ENCODE data around the gene CFDP1.

CFDP1 gene

GRCh38 chr16:75376475-75377161 lies 56.7 kb downstream of the CFDP1 start:
- TF ChIP-seq GATA2 (IDR thresholded peaks at IDR 0.05; ENCODE audit: low read depth, low read length) (no peak), GATA3 (IDR thresholded peaks at IDR 0.05; ENCODE audit: low read depth, low read length) (no peak)

GRCh38 chr16:75374388-75374787 lies 58.9 kb downstream of the CFDP1 start:
- no peak for TF ChIP-seq GATA3 (IDR thresholded peaks at IDR 0.05; ENCODE audit: low read depth, low read length)
- TF ChIP-seq GATA2 (IDR thresholded peaks at IDR 0.05; ENCODE audit: low read depth, low read length): no peak

GRCh38 chr16:75372236-75372856 lies 61.0 kb downstream of the CFDP1 start:
- TF ChIP-seq GATA2 (IDR thresholded peaks at IDR 0.05; ENCODE audit: low read depth, low read length): no peak
- no peak for TF ChIP-seq GATA3 (IDR thresholded peaks at IDR 0.05; ENCODE audit: low read depth, low read length)

- TF ChIP-seq GATA3 (IDR thresholded peaks at IDR 0.05; ENCODE audit: low read depth, low read length): no peak
- TF ChIP-seq GATA2 (IDR thresholded peaks at IDR 0.05; ENCODE audit: low read depth, low read length): no peak
These were observed 62.1 kb downstream of the CFDP1 start for GRCh38 chr16:75371171-75371570.

- TF ChIP-seq GATA2 (IDR thresholded peaks at IDR 0.05; ENCODE audit: low read depth, low read length) (no peak), GATA3 (IDR thresholded peaks at IDR 0.05; ENCODE audit: low read depth, low read length) (no peak)
These were observed 69.0 kb downstream of the CFDP1 start for GRCh38 chr16:75364286-75364791.

GRCh38 chr16:75362846-75363245 lies 70.5 kb downstream of the CFDP1 start:
- TF ChIP-seq GATA3 (IDR thresholded peaks at IDR 0.05; ENCODE audit: low read depth, low read length): no peak
- no peak for TF ChIP-seq GATA2 (IDR thresholded peaks at IDR 0.05; ENCODE audit: low read depth, low read length)

GRCh38 chr16:75361936-75362335 lies 71.4 kb downstream of the CFDP1 start:
- TF ChIP-seq GATA2 (IDR thresholded peaks at IDR 0.05; ENCODE audit: low read depth, low read length) (no peak), GATA3 (IDR thresholded peaks at IDR 0.05; ENCODE audit: low read depth, low read length) (no peak)

GRCh38 chr16:75354170-75354569 lies 79.1 kb downstream of the CFDP1 start:
- TF ChIP-seq GATA3 (IDR thresholded peaks at IDR 0.05; ENCODE audit: low read depth, low read length): no peak
- TF ChIP-seq GATA2 (IDR thresholded peaks at IDR 0.05; ENCODE audit: low read depth, low read length): no peak

- TF ChIP-seq GATA2 (IDR thresholded peaks at IDR 0.05; ENCODE audit: low read depth, low read length): no peak
- TF ChIP-seq GATA3 (IDR thresholded peaks at IDR 0.05; ENCODE audit: low read depth, low read length): no peak
These were observed 82.1 kb downstream of the CFDP1 start for GRCh38 chr16:75351183-75351582.

GRCh38 chr16:75345711-75346110 lies 87.6 kb downstream of the CFDP1 start:
- TF ChIP-seq GATA2 (IDR thresholded peaks at IDR 0.05; ENCODE audit: low read depth, low read length) (no peak), GATA3 (IDR thresholded peaks at IDR 0.05; ENCODE audit: low read depth, low read length) (no peak)

GRCh38 chr16:75343941-75344340 lies 89.4 kb downstream of the CFDP1 start:
- TF ChIP-seq GATA2 (IDR thresholded peaks at IDR 0.05; ENCODE audit: low read depth, low read length) (no peak), GATA3 (IDR thresholded peaks at IDR 0.05; ENCODE audit: low read depth, low read length) (no peak)

- no peak for TF ChIP-seq GATA2 (IDR thresholded peaks at IDR 0.05; ENCODE audit: low read depth, low read length)
- no peak for TF ChIP-seq GATA3 (IDR thresholded peaks at IDR 0.05; ENCODE audit: low read depth, low read length)
These were observed 90.0 kb downstream of the CFDP1 start for GRCh38 chr16:75343286-75343685.

GRCh38 chr16:75342308-75342811 lies 90.9 kb downstream of the CFDP1 start:
- TF ChIP-seq GATA2 (IDR thresholded peaks at IDR 0.05; ENCODE audit: low read depth, low read length): no peak
- no peak for TF ChIP-seq GATA3 (IDR thresholded peaks at IDR 0.05; ENCODE audit: low read depth, low read length)

- TF ChIP-seq GATA3 (IDR thresholded peaks at IDR 0.05; ENCODE audit: low read depth, low read length) (no peak), GATA2 (IDR thresholded peaks at IDR 0.05; ENCODE audit: low read depth, low read length) (no peak)
These were observed 91.6 kb downstream of the CFDP1 start for GRCh38 chr16:75341564-75342307.
